Stimulated activated CD8-positive, alpha-beta memory T cell treated with anti-CD3 and anti-CD28 coated beads, Interleukin-4, amount 100 ng/mL, for 24 hours (primary cell): ENCODE results near the gene CNTN1.
"Not testable (repeated sequence)": the region's sequence is repeated elsewhere in the genome, so short reads cannot be mapped to it uniquely, and the experiment has no call there.

ENCODE experiments used
- DNase-seq: peaks from one replicate; pipeline ENCODE4 v3.0.0-alpha.2; 2020; ENCODE audit warnings: low read depth

CNTN1 gene

DNA sequence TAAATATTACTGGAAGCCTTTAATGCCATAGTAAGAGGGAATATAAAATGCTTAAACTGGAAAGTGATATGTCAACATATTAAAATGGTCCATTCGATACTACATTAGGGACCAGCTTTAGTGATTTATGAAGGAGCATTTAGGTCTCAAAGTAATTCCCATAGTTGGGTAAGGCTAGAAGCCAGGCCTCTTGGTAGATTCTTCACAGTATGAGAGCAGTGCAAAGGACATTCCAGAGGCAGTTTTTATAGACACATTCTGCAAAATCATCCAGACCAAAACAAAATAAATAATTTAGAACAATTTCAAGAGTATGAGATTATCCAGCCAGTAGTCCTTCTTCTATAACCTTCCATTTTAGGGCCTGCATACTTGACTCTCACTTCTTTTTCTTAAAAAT lies 353.3 kb downstream of the CNTN1 start:
- DNase-seq: no peak

DNA sequence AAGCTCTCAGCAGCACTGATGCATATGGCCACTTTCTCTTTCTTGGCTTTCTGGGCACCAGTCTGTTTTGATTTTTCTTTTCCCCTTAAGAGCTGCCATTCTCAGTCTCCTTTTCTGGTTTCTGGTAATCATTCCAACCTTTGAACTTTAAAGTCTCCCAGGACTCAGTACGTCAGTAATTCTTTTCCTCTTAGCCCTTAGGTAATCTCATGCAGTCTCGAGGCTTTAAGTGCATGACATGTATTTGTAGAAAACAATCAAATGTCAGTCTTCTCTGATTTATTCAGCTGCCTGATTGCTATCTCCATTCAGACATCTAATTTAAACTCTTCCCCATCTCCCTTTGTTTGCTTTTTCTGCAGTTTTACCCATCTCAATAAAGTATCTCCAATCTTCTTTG lies 356.8 kb downstream of the CNTN1 start:
- no peak for DNase-seq

DNA sequence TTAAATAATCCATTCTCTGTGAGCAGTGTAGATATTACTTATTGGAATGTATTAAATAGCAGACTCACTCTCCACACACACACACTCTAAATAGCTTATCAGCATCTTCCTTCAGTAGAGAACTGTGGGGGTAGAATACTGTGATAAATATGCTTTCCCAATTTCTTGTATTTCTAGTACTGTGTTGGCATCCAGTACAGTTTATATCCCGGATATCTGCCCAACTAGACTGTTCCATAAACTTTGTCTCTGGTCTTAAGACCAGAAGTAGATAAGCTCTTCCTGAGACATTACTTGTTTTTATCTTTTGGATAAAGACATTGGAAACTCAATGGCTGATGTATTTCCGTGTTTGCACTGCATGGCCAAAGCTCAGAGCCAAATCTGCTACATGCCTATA lies 359.7 kb downstream of the CNTN1 start:
- no peak for DNase-seq

DNA sequence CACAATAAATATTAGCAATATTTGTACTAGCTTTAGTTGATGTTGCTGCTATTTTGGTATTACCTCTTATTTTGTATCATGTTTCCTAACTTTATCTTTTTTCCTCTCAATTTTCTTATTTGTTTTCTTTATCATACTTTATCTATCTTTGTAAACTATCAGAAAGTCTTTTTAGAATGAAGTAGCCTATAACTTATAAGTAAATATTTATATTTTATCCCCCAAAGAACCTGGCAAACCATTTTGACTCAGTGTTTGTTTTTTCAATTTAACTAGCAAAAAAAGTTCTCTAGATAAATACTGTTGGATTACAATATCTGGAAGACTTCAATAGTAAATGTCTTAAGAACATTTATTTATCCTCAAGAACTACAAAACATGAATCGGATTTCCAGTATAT lies 360.2 kb downstream of the CNTN1 start:
- no peak for DNase-seq

DNA sequence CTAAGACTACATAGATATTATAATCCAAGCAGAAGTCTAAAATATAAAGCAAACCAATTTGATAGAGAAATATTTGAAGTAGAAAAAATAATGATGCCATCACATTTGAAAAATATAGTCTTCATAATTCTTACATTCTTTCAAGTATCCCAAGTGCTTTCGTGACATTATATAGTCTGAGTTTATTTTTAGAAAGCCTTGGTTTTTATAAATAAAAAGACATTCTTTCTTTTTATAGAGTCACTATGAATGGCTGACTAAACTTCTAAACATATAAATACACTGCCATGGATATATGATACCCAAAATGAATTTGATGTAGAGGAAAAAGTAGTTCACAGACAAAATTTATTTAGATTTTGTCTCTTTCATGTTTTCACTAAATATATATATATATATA lies 360.8 kb downstream of the CNTN1 start:
- DNase-seq: no peak

DNA sequence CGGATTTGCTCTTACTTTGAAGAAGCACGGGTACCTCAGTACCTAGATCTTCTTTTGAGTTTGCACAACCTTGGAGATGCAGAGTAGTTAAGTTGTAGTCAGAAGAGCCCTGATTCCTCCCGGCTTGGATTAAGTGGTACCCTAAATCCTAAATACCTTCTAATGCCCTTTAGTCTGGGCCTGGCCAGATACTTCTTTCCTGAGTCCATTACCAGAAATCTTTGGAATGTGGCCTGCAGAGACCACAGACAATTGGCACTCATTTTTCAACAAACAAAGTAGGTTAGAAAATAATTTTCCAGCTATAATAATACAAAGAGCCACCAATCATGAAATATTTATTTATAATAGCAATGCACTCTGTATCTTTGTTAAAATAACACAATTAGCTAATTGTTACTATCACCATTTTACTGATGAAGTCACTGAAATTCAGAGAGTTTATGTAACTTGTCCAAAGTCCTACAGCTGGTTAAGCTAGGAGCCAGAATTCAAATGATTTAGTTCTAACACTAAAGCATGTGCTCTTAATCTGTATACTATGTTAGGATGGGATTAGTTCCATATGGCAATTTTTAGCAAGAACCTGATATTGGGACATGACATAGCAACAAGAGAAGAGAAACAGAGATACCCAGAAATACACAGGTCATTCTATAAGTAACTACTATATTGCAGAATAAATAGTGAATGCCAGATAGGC lies 363.8 kb downstream of the CNTN1 start:
- no peak for DNase-seq

DNA sequence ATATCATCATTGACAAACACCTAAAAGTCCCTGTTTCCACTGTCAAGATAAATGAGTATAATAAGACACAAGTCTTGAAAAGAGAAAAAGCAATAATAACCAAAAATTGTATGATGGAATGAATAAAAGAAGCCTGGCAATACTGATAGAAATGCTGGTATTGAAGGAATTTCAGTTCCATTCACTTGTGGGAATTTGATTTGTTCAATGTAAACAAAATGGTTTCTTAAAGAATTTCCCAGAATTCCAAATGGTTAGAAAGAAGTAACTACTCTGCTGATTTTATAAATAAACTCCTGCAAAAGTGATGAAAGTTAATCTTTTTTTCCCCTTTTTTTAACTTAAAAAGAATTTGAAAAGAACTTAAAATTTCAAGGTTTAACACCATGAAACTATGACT lies 366.0 kb downstream of the CNTN1 start:
- DNase-seq: no peak

DNA sequence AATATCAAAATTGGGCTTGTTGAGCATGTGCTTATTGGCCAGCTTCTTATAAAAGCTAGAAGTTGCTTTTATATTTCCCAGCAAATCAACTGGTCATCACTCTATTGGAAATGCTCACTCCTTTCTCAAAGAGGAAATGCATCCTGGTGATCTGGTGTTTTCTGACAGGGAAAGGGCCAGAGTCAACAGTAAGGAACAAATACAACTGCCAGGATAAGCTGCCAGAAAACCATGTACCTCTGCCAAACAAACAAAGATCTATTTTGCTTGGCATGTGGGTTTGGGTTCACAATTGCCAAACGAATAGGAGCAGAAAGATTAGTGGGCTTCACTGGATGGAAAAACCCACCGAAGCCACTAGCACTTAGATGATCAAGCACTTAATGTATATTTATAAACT lies 369.0 kb downstream of the CNTN1 start:
- DNase-seq: no peak

DNA sequence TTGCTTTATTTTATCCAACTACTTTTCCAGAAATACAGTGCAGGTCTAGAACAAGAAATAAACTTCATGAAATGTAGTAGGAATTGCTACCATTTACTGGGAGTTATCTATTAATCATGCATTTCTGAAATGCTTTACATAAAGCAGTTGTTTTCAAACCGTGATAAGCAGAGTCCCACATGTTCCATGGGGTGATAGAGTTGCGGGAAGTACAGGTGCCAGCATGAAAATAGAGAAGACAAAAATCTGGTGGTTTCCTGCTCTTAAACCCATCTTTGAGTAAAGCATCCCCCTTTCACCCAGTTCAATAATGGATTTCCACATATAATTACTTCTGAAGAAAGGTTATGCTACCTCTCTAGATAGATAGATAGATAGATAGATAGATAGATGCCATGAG lies 372.2 kb downstream of the CNTN1 start:
- no peak for DNase-seq

DNA sequence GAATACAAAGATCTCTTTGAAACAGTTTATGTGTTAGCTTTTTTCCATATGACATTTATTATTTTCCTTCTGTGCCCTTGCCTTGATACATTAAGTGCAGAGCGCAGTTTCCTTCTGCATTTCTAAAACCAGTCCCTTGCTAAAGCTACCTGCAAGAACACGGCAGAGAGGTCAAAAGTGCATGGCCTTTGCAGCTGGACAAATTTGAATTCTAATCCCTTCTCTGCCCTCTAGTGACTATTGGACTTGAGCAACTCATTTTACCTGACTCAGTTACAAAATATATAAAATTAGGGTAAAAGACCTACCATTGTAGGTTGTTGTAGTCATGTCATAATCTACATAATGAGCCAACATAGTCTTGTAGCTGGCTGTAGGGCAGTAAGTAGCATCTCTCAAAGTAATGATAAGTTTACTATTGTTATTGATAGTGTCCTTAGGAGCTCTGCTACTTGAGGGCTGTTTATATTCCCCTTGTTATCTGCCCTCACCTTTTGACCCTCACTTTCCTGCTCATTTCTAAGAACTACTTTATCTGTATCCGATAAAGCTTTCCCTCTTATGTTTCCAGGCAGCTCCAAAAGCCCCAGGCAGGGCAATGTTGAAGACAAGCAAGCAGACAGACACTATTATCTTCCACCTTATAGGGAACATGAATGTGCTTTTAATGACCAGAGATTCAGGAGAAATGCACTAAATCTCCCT lies 375.9 kb downstream of the CNTN1 start:
- DNase-seq: no peak

DNA sequence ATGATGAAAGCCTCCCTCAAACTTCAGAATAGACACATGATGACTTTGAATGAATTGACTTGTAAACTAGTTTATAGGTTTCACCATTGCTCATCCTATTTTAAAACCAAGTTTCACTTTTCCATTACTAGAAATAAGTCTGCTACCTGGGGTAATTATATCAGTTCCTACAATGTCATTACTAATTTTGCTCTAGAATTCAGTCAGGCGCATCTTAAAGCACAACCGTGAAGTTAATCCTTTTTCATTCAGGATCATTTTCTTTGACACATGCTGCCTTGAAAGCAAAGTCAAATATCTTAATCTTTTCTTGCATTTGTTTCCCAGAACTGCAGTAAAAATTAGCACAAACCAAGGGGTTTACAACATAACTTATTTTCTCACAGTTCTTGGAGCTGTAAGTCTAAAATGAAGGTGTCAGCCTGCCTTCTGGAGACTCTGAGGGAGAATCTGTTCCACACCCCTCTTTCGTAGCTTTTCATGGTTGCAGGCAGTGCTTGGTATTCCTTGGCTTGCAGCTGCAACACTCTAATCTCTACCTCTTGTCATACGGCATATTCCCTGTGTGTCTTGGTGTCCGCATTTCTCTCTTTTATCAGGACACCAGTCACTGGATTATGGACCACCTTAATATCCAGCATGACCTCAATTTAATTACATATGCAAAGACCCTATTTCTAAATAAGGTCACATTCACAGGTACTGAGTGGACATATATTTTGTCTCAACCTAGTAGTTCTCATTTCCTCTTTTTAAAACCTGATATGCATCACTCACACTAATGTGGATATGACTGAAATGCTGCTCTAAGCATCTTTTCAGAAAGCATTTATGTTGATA lies 381.6 kb downstream of the CNTN1 start:
- no peak for DNase-seq

DNA sequence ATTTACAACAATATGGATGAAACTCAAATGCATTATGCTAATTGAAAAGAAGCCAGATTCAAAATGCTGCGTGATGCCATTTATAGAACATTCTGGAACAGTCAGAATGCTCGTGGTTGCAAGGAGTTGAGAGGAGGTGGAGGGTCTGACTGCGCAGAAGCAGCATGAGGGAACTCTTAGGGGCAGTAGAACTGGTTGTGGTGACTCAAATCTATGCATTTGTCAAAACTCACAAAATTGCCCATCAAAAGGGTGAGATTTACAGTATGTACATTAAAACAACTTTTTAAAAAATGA lies 382.2 kb downstream of the CNTN1 start:
- no peak for DNase-seq

DNA sequence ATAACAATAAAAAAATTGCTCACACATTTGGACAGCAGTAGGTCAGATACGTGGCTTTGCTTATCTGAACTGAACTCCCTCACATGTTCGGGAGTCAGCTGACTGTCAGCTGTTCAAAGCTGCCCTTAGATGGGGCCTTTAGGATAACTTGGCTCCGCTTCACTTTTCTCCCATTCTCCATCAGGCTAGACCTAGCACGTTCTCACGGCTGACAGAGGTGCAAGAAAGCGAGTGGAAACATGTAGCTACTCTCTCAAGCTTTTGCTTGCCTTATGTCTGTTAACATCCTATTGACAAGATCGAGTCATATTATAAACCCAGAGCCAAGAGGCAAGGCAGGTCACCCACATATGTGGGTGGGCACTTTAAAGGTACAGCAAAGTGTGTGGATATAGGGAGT lies 383.9 kb downstream of the CNTN1 start:
- DNase-seq: no peak

DNA sequence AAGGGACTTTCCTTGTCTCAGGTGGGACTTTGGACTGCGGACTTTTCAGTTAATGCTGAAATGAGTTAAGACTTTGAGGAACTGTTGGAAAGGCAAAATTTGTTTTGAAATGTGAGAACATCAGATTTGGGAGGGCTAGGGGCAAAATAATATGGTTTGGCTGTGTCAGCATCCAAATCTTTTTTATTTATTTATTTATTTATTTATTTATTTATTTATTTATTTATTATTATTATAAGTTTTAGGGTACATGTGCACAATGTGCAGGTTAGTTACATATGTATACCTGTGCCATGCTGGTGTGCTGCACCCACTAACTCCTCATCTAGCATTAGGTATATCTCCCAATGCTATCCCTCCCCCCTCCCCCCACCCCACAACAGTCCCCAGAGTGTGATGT lies 389.0 kb downstream of the CNTN1 start:
- DNase-seq: not testable (repeated sequence)

DNA sequence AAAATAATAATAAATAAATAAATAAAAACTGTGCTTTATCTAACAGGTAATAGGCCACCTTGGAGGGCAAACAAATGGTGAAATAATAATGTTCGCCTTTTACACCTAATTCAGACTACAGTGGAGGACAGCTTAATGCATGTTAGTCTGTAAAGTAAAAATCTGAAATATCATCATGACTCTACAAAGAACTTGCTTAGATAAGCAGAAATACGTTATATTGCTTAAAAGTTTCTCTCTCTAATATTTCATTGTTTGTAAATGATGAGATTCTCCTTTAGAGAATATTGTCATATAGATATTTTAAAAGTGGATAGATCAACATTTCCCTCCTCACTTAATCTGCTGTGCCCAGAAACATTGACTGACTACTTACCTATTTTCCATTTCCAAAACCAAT lies 397.2 kb downstream of the CNTN1 start:
- DNase-seq: no peak

DNA sequence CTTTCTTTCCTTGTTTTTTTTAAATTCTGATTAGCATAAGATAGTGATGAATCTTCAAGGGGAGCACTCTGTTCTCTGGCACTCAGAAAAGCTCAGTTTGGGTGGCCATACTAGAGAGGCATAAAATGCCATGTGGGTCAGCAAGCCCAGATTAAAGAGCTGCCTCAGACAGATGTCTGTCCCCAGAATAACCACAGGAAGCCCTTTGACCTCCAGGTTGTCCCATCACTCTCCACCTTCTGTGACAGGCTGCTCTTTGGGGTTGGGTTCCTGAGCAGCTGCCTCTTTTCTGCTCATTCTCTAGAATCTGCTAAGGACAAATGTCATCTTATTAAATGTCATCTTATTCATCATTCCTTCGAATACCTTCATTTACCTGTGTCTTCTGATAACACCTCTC lies 399.9 kb downstream of the CNTN1 start:
- DNase-seq: no peak

DNA sequence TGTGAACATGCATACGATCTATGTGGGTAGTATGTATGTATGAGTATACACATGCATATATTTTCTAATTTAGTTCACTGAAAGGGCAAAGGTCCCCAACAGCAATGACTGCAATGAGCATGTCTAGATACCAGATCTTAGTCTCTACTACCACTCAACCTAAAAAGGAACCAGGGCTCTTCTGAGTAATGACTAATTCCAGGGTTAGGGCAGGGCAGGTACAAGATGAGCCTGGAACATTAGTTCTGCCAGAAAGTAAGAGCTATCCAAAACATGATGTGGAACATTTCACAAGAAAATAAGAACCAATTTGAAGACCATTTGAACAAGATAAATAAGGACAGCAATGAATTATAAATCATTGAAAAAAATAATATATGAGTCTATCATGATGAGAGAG lies 404.6 kb downstream of the CNTN1 start:
- DNase-seq: no peak

DNA sequence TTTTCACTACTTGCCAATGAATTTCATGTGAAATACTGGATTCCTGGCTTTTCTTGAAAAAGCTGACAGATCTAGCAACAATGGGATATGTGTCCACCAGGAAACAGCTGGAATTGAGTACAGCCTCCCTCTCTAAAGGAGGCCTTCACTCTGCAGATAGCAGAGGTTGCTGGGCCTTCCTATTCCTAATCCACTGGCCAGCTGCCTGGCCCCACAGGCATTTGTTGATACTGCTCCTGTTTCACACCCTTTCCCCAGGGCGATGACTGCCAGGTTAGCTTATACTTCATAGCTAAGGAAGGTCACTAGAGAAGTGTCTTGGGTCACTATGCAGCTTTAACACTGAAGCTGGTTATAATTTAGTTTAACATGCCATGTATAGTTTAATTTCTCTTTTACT lies 408.3 kb downstream of the CNTN1 start:
- no peak for DNase-seq

DNA sequence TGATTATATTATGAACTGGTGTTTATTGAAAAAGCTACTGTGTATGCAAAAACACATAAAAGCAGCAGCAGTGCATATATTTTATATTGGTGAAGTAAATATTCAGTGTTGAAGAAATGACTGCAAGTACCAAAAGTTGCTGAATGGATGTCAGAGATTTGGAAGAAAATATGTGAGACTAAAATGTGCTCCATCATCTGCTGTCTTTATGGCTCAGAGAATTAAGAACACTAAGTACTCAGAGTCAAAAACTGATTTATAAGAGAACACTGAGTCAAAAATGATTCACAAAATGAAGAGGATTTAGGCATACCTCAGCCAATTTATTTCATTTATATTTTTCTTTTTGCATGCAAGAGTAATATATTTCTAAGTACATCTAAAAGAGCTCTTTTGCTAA lies 409.6 kb downstream of the CNTN1 start:
- no peak for DNase-seq

DNA sequence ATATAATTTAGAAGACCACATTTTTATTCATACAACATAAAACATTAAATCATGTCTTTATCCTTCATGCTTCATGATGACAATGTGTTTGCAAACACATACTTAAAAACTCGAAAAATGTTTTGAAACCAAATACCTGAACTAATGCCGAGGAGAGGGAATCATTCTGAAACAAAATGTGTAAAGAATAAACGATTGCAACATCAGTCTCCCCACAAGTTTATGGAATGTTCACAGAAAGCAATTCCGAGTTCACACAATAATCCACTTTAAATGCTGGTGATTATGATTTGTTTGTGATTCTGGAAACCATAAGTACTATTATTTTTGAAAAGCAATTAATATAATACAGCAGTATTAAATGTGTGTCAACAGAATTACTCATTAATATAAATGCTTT lies 411.4 kb downstream of the CNTN1 start:
- no peak for DNase-seq

DNA sequence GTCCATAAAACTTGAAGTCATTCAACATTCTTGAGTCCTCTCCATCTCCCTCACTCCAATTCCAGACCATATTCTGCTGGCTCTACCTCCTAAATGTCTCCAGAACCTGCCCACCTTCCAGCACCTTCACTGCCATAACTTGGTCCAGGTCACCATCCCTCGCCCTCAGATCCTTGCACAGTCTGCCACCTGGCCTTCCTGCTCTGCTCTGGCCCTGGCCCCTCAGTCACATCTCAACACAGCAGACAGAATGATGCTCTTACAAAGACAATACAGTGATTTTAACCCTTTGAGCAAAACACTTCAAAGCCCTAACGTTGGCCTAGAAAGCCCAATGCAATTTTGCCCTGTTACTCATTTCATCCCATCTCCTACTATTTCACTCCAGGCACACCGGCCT lies 414.1 kb downstream of the CNTN1 start:
- DNase-seq: no peak

DNA sequence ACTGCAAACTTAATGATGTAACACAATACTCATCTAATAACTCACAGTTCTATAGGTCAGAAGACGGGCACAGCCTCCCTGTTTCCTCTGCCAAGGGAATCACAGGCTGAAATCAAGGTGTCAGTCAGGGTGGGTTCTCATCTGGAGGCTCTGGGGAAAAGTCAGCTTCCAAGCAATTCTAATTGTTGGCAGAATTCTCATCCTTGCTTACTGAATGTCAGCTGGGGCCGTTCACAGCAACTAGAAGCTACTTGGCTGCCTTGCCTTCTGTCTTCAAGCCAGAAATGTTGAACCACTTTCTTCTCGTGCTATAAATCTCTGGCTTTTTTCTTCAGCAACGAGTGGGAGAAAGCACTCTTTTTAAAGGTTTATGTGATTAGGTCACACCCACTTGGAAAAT lies 415.8 kb downstream of the CNTN1 start:
- no peak for DNase-seq

DNA sequence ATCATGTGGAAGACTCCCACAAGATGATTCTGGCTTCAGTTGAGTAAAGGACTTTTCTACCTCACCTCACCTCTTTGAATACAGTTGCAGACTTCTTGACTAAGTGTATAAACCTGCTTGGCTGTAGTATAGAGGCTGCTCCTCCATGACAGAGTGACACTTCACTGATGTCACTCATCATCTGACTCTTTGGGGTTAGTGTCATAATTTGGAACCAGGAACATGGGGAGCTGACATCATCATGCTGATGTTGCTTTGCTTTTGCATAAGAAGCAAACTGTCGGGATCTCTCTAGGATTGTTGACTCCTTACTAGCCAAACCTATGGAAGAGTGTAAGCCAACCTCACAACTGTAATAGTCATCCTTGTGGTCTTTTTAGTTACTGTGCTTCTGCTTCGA lies 420.7 kb downstream of the CNTN1 start:
- DNase-seq: no peak
